ENCODE data around the gene GJD2.

DNA sequence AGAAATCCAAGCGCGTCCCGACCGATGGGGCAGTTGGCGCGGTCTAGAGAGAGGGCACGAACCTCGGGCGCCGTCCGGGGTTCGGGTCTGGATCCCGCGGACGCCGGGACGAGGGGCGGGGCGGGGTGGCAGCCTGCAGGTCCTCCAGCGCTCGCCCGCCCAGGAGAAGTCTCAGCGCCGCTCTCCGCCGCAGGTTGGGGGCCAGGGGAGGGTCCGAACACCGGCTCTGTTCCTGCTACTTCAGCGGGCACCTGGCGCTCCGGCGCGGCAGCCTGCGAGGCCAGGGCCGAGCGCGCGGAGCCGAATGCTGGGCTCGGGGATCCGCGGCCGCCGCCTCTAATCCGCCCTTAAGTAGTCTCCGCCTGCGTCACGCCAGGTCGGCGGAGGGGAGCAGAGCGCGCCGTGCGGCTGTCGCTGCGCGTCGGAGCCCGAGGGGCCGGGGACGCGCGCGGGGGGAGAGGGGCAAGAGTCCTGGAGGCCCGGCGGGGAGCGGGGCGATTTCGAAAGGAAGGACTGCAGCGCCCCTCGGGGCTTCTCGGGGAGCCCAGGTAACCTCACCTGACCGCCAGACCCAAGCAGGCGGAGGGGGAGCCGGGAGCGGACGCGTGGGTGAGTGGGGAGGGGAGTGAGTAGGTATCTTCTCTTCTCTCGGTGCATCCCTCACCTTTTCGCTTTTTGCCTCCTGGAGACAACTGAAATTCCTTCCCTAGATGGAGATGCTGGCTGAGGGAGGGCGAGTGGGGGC is at the start of gene GJD2:
- TF ChIP-seq, protein P1, sequence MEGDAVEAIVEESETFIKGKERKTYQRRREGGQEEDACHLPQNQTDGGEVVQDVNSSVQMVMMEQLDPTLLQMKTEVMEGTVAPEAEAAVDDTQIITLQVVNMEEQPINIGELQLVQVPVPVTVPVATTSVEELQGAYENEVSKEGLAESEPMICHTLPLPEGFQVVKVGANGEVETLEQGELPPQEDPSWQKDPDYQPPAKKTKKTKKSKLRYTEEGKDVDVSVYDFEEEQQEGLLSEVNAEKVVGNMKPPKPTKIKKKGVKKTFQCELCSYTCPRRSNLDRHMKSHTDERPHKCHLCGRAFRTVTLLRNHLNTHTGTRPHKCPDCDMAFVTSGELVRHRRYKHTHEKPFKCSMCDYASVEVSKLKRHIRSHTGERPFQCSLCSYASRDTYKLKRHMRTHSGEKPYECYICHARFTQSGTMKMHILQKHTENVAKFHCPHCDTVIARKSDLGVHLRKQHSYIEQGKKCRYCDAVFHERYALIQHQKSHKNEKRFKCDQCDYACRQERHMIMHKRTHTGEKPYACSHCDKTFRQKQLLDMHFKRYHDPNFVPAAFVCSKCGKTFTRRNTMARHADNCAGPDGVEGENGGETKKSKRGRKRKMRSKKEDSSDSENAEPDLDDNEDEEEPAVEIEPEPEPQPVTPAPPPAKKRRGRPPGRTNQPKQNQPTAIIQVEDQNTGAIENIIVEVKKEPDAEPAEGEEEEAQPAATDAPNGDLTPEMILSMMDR (IDR thresholded peaks at IDR 0.05): no peak
- no peak for TF ChIP-seq POLR2A (IDR thresholded peaks at IDR 0.05)
